HG02678 (cell line): ENCODE results near the gene C1QC.
"Not testable (repeated sequence)": the region's sequence is repeated elsewhere in the genome, so short reads cannot be mapped to it uniquely, and the experiment has no call there.

Source experiments
- ATAC-seq: cut with Tn5 transposase; IDR thresholded peaks from one replicate; pipeline ENCODE4 v1.9.1; 2021; ENCODE audit warnings: mild to moderate bottlenecking, moderate library complexity; ENCODE audit not compliant: unreplicated experiment

Gene C1QC

DNA sequence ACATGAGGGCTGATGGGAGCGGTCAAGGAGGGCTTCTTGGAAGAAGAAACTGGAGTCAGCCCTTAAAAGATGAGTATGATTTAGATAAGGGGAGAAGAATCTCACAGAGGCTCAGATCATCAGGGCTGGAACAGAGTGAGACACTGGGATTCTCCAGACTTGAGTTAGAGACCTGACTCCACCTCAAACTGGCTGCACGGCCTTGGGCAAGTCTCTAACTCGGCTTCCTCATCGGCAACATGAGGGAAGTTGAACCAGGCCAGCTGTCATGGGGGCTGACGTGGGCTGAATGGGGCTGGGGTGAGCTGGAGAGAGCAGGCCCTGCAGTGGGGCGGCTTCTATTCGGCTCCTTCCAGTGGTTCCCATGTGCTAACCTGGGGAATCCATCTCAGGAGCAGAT lies 2.5 kb downstream of the C1QC start:
- ATAC-seq: no peak

DNA sequence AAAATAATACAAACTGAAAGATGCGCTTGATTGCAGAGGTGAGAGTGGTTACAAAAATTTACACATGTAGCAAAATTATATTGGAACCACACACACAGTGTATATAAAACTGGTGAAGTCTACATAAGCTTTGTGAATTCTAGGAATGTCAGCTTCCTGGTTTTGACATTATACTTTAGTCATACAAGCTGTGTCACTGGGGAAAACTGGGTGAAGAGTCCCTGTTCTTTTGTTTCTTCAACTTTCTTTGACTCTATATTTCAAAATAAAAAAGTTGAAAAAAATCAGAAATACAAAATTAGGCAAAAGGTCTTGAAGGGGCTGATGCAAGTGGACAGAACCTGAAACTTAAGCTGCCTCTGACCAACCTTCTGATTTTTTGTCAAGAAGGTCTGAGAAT lies 3.0 kb downstream of the C1QC start:
- ATAC-seq: no peak

GRCh38 chr1:22650089-22650693 lies 6.8 kb downstream of the C1QC start:
- ATAC-seq: no peak

GRCh38 chr1:22651941-22652856 lies 8.8 kb downstream of the C1QC start:
- ATAC-seq: no peak

- no peak for ATAC-seq
These were observed 9.5 kb downstream of the C1QC start, which contains the start of gene C1QB for GRCh38 chr1:22652881-22653316. C1QB (plus strand) TSS chr1:22653236; CDS start chr1:22659463, 6,227 bp downstream.

- no peak for ATAC-seq
These were observed 11.3 kb downstream of the C1QC start for GRCh38 chr1:22654692-22655091.

DNA sequence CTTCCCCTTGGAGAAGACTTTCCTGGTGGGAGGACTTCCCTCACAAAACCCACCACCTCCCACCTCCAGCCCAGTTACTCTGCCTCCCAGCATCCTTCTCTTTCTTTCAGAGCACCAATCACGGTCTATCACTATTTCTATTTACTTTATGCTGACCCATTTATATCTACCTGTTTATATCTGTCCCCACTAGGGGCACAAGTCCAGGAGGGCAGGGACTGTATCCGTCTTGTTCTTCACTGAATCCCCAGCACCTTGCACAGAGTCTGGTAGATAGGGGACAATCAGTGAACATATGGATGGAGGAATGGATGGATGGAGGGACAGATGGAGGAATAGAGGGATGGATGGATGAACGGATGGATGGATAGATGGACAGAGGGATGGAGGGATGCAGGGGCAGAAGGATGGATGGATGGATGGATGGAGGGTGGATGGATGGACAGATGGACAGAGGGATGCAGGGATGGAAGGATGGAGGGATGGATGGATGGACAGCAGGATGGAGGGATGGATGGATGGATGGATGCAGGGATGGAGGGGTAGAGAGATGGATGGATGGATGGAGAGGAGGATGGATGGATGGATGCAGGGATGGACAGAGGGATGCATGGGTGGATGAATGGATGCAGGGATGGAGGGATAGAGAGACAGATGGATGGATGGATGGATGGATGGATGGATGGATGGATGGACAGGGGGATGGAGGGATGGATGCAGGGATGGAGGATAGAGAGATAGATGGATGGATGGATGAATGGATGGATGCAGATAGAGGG lies 15.1 kb downstream of the C1QC start:
- ATAC-seq: no peak

DNA sequence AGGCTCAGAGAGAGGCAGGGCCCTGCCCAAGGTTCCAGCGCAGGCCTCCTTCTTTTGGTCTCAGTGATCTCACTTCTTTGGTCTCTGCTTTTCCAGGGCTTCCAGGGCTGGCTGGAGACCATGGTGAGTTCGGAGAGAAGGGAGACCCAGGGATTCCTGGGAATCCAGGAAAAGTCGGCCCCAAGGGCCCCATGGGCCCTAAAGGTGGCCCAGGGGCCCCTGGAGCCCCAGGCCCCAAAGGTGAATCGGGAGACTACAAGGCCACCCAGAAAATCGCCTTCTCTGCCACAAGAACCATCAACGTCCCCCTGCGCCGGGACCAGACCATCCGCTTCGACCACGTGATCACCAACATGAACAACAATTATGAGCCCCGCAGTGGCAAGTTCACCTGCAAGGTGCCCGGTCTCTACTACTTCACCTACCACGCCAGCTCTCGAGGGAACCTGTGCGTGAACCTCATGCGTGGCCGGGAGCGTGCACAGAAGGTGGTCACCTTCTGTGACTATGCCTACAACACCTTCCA lies 17.3 kb downstream of the C1QC start:
- ATAC-seq: no peak

GRCh38 chr1:22661880-22662279 lies 18.4 kb downstream of the C1QC start:
- ATAC-seq: no peak

DNA sequence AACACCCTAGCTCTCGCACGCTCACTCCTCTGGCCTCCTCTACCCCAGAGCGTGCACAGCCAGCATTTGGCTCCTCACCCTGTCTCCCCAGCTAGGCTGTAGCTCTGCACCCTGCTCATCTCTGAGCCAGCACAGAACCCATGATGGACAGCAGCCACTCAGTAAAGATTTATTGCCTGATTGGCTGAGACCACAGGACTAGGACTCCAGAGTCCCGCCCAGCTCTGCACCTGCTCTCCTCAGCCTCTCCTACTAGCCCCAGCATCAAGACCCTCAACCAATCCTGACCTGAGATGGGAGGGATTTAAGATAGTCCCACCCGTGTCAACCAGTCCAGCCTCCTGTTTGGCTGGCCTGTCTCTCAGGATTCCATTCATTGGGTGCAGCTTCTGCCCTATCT lies 18.9 kb downstream of the C1QC start:
- no peak for ATAC-seq

- no peak for ATAC-seq
These were observed 19.6 kb downstream of the C1QC start for GRCh38 chr1:22662986-22663408.

GRCh38 chr1:22665752-22666151 lies 22.3 kb downstream of the C1QC start:
- ATAC-seq: no peak

- no peak for ATAC-seq
These were observed 23.0 kb downstream of the C1QC start for GRCh38 chr1:22666412-22666811.

DNA sequence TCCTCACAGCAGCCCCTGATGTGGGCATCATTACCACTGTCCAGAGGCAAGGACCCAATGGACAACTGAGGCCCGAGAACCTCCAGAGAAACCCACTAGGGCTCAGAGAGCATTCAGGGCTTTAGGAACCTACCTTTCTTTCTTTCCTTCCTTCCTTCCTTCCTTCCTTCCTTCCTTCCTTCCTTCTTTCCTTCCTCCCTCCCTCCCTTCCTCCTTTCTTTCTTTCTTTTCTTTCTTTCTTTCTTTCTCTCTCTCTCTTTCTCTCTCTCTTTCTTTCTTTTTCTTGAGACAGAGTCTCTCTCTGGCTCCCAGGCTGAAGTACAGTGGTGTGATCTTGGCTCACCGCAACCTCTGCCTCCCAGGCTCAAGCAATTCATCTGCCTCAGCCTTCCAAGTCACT lies 25.4 kb downstream of the C1QC start:
- ATAC-seq: not testable (repeated sequence)

DNA sequence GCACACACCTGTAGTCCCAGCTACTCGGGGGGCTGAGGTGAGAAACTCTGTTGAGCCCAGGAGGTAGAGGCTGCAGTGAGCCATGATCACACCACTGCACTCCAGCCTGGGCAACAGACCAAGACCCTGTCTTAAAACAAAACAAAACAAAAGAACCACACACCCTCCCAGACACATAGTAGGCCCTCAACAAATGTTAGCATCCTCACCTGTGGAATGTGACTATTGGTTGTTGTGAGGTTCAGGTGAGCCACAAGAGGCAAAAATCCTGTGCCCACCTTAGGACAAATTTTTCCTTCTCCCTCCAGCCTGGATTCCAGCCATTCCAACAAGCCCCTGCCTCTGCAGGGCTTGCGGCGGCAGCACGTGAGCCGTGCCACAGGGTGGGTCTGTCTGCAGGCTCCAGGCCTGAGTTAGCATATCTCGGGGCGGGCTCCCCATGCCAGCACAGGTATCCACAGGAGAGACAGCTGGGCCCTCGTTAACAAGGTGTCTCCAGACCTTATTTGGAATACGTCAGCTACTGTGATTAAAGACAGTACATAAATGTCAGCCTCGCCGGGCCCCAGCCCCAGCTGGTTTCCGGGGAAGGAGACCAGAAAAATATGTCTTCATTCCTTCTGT lies 27.0 kb downstream of the C1QC start:
- no peak for ATAC-seq

DNA sequence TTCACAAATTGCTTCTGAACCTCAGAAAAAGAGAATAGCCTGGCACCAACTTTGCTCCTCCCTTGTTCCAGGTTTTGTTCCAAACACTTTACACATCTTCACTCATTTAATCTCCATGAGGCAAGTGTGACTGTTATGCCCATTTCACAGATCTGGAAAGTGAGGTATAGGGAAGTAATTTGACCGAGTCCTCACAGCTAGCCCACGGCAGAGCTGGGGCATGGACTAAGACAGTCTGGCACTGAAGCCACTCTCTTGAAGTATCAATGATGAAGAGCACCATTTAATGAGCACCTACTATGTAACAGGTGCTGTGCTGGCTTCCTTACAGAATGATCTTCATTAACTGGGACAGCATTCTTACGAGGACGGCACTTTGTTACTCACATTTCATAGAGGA lies 28.6 kb downstream of the C1QC start:
- ATAC-seq: no peak

- no peak for ATAC-seq
These were observed 30.3 kb downstream of the C1QC start for GRCh38 chr1:22673486-22674409.

- ATAC-seq: no peak
These were observed 30.9 kb downstream of the C1QC start for GRCh38 chr1:22674410-22674749.

DNA sequence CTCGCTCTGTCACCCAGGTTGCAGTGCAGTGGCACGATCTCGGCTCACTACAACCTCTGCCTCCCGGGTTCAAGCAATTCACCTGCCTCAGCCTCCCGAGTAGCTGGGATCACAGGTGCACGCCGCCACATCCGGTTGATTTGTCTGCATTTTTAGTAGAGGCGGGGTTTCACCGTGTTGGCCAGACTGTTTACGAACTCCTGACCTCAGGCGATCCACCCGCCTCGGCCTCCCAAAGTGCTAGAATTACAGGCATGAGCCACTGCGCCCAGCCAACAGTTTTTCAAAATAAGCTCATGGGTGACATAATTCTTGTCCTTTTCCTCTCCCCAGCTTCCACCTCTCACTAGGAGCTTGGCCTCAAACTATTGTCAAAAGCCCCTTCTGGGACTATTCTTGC lies 32.7 kb downstream of the C1QC start:
- not testable (repeated sequence) for ATAC-seq
